ENCODE measurements around the gene TTC3. TPM values are rescaled to one million over a fixed set of nuclear protein-coding genes. Genes with fewer than 3 reads are reported as not detected.
"Not testable (repeated sequence)": the region's sequence is repeated elsewhere in the genome, so short reads cannot be mapped to it uniquely, and the experiment has no call there.

TTC3 gene
- polyA plus RNA-seq, 1 donor from 2014 or later = 332 TPM

GRCh38 chr21:37047079-37047478 lies 26.0 kb upstream of the TTC3 start:
- no peak overlapping the region for H3K4me3 ChIP-seq (ENCODE audit: low read length)
- H3K36me3 ChIP-seq (ENCODE audit: insufficient read depth, low read length) = no peaks in the 10 kb centered on the region
- no peaks in the 10 kb centered on the region for H3K79me2 ChIP-seq (replicated peaks; ENCODE audit: insufficient read depth, low read length)
- H3K27me3 ChIP-seq (ENCODE audit: insufficient read depth, low read depth, low read length) = no peaks in the 10 kb centered on the region
- no peak overlapping the region for H2AFZ ChIP-seq (ENCODE audit: low read depth, low read length)
- no peak overlapping the region for H3K27ac ChIP-seq (ENCODE audit: low read length)
- H4K20me1 ChIP-seq (ENCODE audit: insufficient read depth) = no peaks in the 10 kb centered on the region
- TF ChIP-seq RAD21 (conservative IDR thresholded peaks at IDR 0.05) (no peak), TAF1 (IDR thresholded peaks at IDR 0.05; ENCODE audit: low read depth) (no peak), MXI1 (conservative IDR thresholded peaks at IDR 0.05; ENCODE audit: poor library complexity, severe bottlenecking) (no peak), POLR2AphosphoS5 (IDR thresholded peaks at IDR 0.05) (no peak), EP300 (conservative IDR thresholded peaks at IDR 0.05; ENCODE audit: poor library complexity, severe bottlenecking) (no peak), EZH2 (IDR thresholded peaks at IDR 0.05; ENCODE audit: borderline replicate concordance, insufficient read depth, low read length, poor library complexity, severe bottlenecking) (no peak), SMC3 (conservative IDR thresholded peaks at IDR 0.05; ENCODE audit: poor library complexity) (no peak), CTCF (IDR thresholded peaks at IDR 0.05; ENCODE audit: poor library complexity, severe bottlenecking) (no peak)
- TF ChIP-seq, protein P1, sequence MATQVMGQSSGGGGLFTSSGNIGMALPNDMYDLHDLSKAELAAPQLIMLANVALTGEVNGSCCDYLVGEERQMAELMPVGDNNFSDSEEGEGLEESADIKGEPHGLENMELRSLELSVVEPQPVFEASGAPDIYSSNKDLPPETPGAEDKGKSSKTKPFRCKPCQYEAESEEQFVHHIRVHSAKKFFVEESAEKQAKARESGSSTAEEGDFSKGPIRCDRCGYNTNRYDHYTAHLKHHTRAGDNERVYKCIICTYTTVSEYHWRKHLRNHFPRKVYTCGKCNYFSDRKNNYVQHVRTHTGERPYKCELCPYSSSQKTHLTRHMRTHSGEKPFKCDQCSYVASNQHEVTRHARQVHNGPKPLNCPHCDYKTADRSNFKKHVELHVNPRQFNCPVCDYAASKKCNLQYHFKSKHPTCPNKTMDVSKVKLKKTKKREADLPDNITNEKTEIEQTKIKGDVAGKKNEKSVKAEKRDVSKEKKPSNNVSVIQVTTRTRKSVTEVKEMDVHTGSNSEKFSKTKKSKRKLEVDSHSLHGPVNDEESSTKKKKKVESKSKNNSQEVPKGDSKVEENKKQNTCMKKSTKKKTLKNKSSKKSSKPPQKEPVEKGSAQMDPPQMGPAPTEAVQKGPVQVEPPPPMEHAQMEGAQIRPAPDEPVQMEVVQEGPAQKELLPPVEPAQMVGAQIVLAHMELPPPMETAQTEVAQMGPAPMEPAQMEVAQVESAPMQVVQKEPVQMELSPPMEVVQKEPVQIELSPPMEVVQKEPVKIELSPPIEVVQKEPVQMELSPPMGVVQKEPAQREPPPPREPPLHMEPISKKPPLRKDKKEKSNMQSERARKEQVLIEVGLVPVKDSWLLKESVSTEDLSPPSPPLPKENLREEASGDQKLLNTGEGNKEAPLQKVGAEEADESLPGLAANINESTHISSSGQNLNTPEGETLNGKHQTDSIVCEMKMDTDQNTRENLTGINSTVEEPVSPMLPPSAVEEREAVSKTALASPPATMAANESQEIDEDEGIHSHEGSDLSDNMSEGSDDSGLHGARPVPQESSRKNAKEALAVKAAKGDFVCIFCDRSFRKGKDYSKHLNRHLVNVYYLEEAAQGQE (IDR thresholded peaks at IDR 0.05; ENCODE audit: borderline replicate concordance) = no peak
- no peak overlapping the region for H3K4me2 ChIP-seq (ENCODE audit: low read length)
- no peaks in the 10 kb centered on the region for H3K9me2 ChIP-seq (ENCODE audit: insufficient read depth, low read length)
- H3F3A ChIP-seq (ENCODE audit: insufficient read depth, low read length, poor library complexity, severe bottlenecking) = no peaks in the 10 kb centered on the region
- no peak overlapping the region for H3K9ac ChIP-seq (ENCODE audit: low read length)
- no peaks in the 10 kb centered on the region for H3K9me3 ChIP-seq (ENCODE audit: low read length)

DNA sequence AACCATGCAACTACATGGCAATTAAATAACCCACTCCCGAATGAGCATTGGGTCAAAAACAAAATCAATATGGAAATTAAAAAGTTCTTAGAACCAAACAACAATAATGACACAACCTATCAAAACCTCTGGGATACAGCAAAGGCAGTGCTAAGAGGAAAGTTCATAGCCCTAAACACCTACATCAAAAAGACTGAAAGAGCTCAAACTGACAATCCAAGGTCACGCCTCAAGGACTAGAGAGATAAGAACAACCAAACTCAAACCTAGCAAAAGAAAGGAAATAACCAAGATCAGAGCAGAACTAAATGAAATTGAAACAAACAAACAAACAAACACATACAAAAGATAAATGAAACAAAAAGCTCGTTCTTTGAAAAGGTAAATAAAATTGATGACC lies 23.3 kb upstream of the TTC3 start:
- H3K27me3 ChIP-seq (ENCODE audit: insufficient read depth, low read depth, low read length); H3K9me2 ChIP-seq (ENCODE audit: insufficient read depth, low read length); H3K4me2 ChIP-seq (ENCODE audit: low read length); H3F3A ChIP-seq (ENCODE audit: insufficient read depth, low read length, poor library complexity, severe bottlenecking); H3K9me3 ChIP-seq (ENCODE audit: low read length); H4K20me1 ChIP-seq (ENCODE audit: insufficient read depth); H3K27ac ChIP-seq (ENCODE audit: low read length); H3K9ac ChIP-seq (ENCODE audit: low read length); H2AFZ ChIP-seq (ENCODE audit: low read depth, low read length); H3K4me3 ChIP-seq (ENCODE audit: low read length); H3K36me3 ChIP-seq (ENCODE audit: insufficient read depth, low read length); H3K79me2 ChIP-seq (replicated peaks; ENCODE audit: insufficient read depth, low read length): not testable (repeated sequence)

GRCh38 chr21:37055271-37055855 lies 17.7 kb upstream of the TTC3 start:
- Histone ChIP-seq H3K79me2 (replicated peaks; ENCODE audit: insufficient read depth, low read length) (no peaks in the 10 kb centered on the region), H2AFZ (ENCODE audit: low read depth, low read length) (no peak overlapping the region), H3K4me2 (ENCODE audit: low read length) (no peak overlapping the region), H3K9me3 (ENCODE audit: low read length) (no peaks in the 10 kb centered on the region), H3F3A (ENCODE audit: insufficient read depth, low read length, poor library complexity, severe bottlenecking) (no peaks in the 10 kb centered on the region), H4K20me1 (ENCODE audit: insufficient read depth) (no peaks in the 10 kb centered on the region), H3K27me3 (ENCODE audit: insufficient read depth, low read depth, low read length) (no peaks in the 10 kb centered on the region), H3K36me3 (ENCODE audit: insufficient read depth, low read length) (no peaks in the 10 kb centered on the region), H3K27ac (ENCODE audit: low read length) (no peak overlapping the region), H3K9me2 (ENCODE audit: insufficient read depth, low read length) (no peaks in the 10 kb centered on the region), H3K9ac (ENCODE audit: low read length) (no peak overlapping the region), H3K4me3 (ENCODE audit: low read length) (no peak overlapping the region)
- TF ChIP-seq EP300 (conservative IDR thresholded peaks at IDR 0.05; ENCODE audit: poor library complexity, severe bottlenecking) (no peak), MXI1 (conservative IDR thresholded peaks at IDR 0.05; ENCODE audit: poor library complexity, severe bottlenecking) (no peak), SMC3 (conservative IDR thresholded peaks at IDR 0.05; ENCODE audit: poor library complexity) (no peak), CTCF (IDR thresholded peaks at IDR 0.05; ENCODE audit: poor library complexity, severe bottlenecking) (no peak), POLR2AphosphoS5 (IDR thresholded peaks at IDR 0.05) (no peak), EZH2 (IDR thresholded peaks at IDR 0.05; ENCODE audit: borderline replicate concordance, insufficient read depth, low read length, poor library complexity, severe bottlenecking) (no peak), TAF1 (IDR thresholded peaks at IDR 0.05; ENCODE audit: low read depth) (no peak), RAD21 (conservative IDR thresholded peaks at IDR 0.05) (no peak)
- TF ChIP-seq, protein P1 (IDR thresholded peaks at IDR 0.05; ENCODE audit: borderline replicate concordance) = no peak

Data from neural cell (in vitro differentiated cells).